GM18502 (cell line): Measurements from ENCODE around the gene KIF2B.
"Not testable (repeated sequence)": the region's sequence is repeated elsewhere in the genome, so short reads cannot be mapped to it uniquely, and the experiment has no call there.

Source experiments
- ATAC-seq: cut with Tn5 transposase; IDR thresholded peaks from one replicate; pipeline ENCODE4 v1.9.1; 2021; ENCODE audit warnings: mild to moderate bottlenecking; ENCODE audit not compliant: unreplicated experiment, poor library complexity

The KIF2B gene, protein sequence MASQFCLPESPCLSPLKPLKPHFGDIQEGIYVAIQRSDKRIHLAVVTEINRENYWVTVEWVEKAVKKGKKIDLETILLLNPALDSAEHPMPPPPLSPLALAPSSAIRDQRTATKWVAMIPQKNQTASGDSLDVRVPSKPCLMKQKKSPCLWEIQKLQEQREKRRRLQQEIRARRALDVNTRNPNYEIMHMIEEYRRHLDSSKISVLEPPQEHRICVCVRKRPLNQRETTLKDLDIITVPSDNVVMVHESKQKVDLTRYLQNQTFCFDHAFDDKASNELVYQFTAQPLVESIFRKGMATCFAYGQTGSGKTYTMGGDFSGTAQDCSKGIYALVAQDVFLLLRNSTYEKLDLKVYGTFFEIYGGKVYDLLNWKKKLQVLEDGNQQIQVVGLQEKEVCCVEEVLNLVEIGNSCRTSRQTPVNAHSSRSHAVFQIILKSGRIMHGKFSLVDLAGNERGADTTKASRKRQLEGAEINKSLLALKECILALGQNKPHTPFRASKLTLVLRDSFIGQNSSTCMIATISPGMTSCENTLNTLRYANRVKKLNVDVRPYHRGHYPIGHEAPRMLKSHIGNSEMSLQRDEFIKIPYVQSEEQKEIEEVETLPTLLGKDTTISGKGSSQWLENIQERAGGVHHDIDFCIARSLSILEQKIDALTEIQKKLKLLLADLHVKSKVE

DNA sequence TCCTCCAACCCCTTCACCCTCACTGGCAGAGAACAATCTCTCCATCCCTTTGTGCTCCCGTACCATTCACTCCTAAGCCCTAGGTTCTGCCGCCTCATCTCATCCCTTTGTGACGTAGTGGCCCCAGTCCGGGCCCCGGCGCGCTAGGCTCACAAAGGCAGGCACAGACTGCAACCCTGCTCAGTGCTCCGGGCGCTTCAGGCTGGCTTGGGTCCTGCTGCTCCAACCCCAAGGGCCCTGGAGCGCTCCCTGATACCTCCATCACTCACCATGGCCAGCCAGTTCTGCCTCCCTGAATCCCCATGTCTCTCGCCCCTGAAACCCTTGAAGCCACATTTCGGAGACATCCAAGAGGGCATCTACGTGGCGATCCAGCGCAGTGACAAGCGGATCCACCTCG is at the start of gene KIF2B:
KIF2B (plus strand) TSS at position 164 of the 400 bp plus-strand sequence; CDS start at position 271, 107 bp downstream.
- ATAC-seq: no peak

- no peak for ATAC-seq
Measured at GRCh38 chr17:53780320-53780719, 42.4 kb upstream of the KIF2B start.

- ATAC-seq: no peak
Measured at GRCh38 chr17:53791551-53791950, 31.2 kb upstream of the KIF2B start.

GRCh38 chr17:53792451-53792850 is 30.3 kb upstream of the KIF2B start:
- ATAC-seq: no peak

DNA sequence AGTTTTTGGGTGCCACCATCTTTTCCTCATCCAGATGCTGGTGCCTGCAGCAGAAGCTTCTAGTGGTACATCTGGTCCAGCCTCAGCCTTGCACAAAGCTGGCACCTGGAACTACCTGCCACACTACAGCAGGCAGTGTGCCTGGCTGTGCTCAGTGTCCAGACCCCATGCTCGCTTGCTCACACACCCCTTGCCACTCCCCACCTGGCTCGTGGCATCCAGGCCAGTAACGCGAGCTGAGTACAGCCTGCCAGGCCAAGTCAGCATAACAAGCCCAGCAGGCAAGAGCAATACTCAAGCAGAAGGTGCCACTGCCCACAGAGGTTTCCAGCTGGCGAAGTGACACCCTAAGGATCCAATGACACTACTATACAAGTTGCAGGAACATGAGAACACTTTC is 29.7 kb upstream of the KIF2B start:
- no peak for ATAC-seq

DNA sequence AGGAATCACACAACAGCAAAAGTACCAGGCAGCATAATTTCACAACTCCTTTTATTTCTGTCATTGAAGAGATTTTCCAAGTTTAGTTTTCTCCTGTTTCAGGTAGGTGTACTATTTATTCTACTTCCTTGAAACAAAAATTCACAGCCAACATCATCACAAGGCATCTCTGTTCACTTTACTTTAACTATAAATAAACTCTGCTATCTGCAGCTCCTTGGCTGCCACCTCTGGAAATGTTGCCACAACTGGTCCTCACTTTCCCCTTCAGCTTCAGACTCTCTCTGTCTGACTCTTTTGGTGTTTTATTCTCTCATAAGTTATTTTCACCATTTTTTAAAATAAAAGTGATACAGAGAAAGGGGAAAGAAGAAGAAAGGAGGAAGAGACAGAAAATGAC is 27.9 kb upstream of the KIF2B start:
- no peak for ATAC-seq

- ATAC-seq: no peak
Measured at GRCh38 chr17:53796642-53797041, 26.1 kb upstream of the KIF2B start.

GRCh38 chr17:53797501-53797900 is 25.2 kb upstream of the KIF2B start:
- no peak for ATAC-seq

- no peak for ATAC-seq
Measured at GRCh38 chr17:53804437-53804836, 18.3 kb upstream of the KIF2B start.

DNA sequence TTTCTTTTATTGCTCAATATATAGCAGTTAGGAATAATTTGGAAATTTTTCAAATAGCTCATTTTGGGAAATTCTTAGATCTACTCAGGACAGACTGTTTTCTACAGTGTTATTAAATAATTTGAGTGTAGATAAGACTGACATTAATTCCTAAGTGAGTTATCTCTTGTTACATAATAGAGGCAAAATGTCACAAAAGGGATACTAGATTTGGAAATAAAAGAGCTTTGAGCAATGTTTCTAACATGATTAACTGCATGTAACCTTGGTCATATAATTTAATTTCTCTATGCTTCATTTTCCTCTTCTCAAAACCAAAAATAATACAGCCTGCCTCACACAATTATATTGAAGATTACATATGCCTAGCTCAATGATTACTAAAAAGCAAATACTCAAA is 16.3 kb upstream of the KIF2B start:
- no peak for ATAC-seq

DNA sequence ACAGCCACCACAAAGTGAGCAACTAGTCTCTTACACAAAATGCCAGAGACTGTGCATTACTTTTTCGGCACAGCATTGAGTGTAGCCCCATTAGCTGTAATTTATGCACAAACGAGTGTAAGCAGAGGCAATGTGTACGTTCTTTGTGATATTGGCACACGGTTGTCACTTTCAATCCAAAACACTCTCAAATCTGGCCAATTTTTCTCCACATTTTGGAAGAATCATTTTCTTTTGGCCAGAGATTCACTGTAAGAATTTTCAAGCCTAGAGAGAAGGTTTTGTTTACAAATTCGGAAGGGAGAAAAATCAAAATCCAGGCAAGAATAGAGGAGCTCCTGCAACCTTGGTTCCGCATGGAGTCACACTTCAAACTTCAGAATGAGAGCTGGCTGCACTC is 15.4 kb upstream of the KIF2B start:
- no peak for ATAC-seq

GRCh38 chr17:53818271-53818670 is 4.5 kb upstream of the KIF2B start:
- no peak for ATAC-seq

GRCh38 chr17:53818929-53819328 is 3.8 kb upstream of the KIF2B start:
- ATAC-seq: no peak

DNA sequence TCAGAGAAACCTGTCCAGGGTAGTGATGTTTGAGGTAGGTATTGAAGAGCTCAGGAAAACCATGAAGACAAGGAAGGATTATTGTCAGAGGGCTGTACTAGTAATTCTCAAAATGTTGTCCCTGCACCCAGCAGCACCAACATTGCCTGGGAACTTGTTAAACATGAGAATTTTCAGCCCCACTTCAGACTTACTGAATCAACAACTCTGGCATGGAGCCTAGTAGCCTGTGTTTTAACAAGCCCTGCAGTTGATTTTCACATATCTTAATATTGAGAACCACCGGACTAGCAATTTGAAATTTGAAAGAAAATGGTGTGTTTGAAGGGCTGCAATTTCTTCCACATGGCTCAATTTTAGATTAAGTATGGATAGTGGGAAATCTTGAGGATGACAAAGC is 2.8 kb upstream of the KIF2B start:
- ATAC-seq: no peak

DNA sequence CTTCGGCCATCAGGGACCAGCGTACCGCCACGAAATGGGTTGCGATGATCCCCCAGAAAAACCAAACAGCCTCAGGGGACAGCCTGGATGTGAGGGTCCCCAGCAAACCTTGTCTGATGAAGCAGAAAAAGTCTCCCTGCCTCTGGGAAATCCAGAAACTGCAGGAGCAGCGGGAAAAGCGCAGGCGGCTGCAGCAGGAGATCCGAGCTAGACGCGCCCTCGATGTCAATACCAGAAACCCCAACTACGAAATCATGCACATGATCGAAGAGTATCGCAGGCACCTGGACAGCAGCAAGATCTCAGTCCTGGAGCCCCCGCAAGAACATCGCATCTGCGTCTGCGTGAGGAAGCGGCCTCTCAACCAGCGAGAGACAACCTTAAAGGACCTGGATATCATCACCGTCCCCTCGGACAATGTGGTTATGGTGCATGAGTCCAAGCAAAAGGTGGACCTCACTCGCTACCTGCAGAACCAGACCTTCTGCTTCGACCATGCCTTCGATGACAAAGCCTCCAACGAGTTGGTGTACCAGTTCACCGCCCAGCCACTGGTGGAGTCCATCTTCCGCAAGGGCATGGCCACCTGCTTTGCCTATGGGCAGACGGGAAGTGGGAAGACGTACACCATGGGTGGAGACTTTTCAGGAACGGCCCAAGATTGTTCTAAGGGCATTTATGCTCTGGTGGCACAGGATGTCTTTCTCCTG is 769 bp downstream of the KIF2B start:
- ATAC-seq: no peak

DNA sequence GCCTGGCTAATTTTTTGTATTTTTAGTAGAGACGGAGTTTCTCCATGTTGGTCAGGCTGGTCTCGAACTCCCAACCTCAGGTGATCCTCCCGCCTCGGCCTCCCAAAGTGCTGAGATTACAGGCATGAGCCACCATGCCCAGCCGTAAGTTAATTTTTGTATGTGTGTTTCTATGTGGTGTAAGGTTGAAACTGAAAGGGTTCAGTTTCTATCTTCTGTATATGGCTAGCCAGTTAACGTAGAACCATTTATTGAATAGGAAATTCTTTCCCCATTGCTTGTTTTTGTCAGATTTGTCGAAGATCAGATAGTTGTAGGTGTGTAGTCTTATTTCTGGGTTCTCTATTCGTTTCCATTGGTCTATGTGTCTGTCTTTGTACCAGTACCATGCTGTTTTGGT is 12.0 kb downstream of the KIF2B start:
- not testable (repeated sequence) for ATAC-seq

DNA sequence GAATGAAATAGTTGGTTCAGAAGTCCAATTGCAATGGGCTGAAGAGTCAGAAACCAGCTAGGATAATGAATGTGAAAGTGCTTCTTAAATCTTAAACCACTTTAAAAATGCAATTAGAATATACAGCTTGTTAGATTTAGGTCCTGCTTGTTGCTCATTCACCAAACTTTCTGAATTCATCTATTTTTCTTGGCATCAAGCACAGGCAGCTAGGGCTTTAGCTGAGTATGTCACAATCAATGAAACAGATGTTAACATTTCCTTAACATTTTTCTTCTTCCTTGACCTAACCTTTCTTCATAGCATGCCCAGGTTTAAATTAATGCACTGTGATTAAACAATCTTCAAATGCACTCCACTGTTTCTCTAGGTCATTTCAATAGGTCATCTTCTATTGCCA is 14.4 kb downstream of the KIF2B start:
- ATAC-seq: no peak

GRCh38 chr17:53844491-53845107 is 21.9 kb downstream of the KIF2B start:
- ATAC-seq: no peak

GRCh38 chr17:53871128-53871527 is 48.4 kb downstream of the KIF2B start:
- not testable (repeated sequence) for ATAC-seq
